HG02981 (cell line): ENCODE measurements around the gene KDM4F.

Experiments
- ATAC-seq: cut with Tn5 transposase; IDR thresholded peaks from one replicate; pipeline ENCODE4 v1.9.1; 2021; ENCODE audit warnings: mild to moderate bottlenecking, moderate library complexity; ENCODE audit not compliant: unreplicated experiment

Gene KDM4F

DNA sequence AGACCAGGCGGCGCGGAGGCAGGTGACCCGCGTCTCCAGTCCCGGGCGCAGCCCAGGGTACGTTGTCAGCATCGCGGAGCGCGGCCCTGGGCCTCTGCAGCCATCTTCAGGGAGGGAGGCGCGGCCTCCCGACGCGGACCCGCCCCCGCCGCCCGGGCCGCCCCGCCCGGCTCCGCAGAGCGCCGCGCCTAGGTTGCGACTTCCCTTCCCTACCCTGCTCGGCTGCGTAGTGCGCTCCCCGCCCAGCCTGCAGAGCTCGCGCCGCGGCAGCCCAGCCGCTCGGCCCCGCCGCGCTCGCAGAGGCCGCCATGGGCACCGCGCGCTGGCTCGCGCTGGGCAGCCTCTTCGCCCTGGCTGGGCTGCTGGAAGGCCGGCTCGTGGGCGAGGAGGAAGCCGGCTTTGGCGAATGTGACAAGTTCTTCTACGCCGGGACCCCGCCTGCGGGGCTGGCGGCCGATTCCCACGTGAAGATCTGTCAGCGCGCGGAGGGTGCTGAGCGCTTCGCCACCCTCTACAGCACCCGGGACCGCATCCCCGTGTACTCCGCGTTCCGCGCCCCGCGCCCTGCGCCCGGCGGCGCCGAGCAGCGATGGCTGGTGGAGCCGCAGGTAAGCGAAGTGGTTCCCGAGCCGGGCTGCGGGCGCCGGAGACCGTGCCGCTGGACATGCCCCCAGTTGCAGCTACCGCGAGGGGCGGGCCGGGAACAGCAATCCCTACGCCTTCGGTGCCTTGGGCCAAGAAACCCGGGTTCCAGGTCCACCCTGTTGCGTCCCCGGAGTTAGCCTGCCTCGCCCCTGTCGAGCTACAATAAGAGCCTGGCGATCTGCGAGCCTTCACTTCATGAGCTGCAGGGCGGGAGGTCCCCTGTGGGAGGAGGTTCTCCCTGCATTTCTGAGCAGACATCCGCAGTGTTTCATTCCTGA, 40.7 kb downstream of the KDM4F start, which contains the start of gene ENDOD1:
Gene ENDOD1 (plus strand): TSS at position 227 of the 923 bp plus-strand sequence. CDS start 82 bp downstream, at position 309.
- peak; percentile 86 for ATAC-seq

GRCh38 chr11:95091663-95092180, 42.5 kb downstream of the KDM4F start:
- ATAC-seq: no peak

GRCh38 chr11:95092549-95093324, 43.5 kb downstream of the KDM4F start:
- no peak for ATAC-seq

DNA sequence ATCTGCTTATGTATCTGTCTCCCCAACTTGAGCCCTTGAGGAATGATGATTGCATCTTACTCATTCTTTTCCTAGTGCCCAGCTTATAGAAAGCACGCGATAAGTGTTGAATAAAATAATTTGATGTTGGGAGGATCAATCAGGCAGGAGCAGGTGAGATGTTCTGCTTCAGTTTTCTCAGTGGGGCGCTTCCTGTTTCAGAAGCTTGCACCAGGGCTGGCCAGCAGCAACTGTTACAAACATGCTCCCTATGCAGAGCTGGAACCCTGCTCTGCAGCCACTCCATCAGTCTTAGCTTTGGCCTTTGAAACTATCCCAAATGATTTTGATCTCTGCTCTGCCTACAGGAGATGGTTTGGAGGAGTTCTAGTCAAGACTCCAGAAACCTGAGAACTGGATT, 44.3 kb downstream of the KDM4F start:
- no peak for ATAC-seq

DNA sequence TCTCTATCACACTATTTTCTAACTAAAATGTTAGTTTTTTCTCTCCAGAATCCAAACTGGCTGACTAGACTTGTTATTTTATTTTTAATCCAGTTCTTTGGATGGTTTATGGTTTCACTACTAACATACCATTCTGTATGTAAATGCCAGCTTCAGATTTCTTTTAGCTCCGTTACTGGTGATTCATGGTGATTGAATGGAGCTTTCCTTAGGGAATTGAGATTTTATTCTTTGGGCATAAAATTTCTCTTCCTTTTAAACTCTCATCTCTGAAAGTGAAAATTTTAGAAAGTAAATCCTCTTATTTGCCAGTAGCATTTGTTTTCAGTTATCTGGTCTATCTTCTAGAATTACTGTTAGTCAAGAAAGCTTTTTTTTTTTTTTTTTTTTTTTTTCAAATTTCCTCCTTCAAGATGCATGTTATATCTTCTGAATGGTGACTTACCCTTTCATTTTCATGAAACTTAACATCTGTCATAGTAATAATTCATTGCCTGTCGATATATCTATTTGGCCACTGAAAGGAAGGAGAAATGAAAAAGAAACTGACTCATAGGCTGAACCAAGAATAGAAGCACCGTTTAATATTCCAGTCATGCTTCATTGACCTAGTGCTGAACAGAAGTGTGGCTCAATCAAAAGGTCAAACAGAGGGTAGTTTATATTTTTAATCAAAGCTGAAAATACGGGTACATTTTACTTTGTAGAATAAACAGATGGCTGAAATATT, 46.8 kb downstream of the KDM4F start:
- peak; percentile 85 for ATAC-seq

- no peak for ATAC-seq
Observed at GRCh38 chr11:95097209-95097608, 48.0 kb downstream of the KDM4F start.

- ATAC-seq: no peak
Observed at GRCh38 chr11:95098826-95099225, 49.6 kb downstream of the KDM4F start.

GRCh38 chr11:95100191-95100648, 51.0 kb downstream of the KDM4F start:
- ATAC-seq: no peak
